ENCODE measurements around the gene GGTLC1.
"Not testable (repeated sequence)": the region's sequence is repeated elsewhere in the genome, so short reads cannot be mapped to it uniquely, and the experiment has no call there.

DNA sequence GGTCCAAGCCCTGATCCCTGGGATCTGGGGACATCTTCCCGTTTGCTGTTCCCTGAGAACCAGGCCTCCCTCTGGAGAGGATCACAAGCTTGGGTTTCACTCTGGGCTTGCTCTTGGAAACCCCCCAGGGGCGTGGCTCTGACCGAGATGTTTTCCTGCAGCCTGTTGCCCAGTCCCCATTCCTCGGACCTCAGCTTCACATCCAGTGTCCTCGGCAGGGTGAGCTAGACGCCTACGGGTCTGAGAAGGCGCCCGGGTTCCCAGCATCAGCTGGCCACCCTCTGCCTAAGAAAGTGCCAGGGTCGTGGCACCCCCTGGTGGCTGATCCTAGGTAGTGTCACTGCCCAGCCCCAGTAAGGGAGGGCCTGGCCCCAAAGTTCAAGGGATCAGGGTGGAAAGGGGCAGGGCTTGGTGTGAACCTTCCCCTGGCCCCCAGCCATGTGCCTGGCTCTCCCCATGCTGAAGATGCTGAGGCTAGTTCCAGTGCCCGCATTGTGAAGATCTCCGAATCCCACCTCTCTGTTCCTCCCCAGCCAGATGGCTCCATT lies 4.0 kb downstream of the GGTLC1 start:
- TF ChIP-seq, protein P1, sequence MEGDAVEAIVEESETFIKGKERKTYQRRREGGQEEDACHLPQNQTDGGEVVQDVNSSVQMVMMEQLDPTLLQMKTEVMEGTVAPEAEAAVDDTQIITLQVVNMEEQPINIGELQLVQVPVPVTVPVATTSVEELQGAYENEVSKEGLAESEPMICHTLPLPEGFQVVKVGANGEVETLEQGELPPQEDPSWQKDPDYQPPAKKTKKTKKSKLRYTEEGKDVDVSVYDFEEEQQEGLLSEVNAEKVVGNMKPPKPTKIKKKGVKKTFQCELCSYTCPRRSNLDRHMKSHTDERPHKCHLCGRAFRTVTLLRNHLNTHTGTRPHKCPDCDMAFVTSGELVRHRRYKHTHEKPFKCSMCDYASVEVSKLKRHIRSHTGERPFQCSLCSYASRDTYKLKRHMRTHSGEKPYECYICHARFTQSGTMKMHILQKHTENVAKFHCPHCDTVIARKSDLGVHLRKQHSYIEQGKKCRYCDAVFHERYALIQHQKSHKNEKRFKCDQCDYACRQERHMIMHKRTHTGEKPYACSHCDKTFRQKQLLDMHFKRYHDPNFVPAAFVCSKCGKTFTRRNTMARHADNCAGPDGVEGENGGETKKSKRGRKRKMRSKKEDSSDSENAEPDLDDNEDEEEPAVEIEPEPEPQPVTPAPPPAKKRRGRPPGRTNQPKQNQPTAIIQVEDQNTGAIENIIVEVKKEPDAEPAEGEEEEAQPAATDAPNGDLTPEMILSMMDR (conservative IDR thresholded peaks at IDR 0.05 in 1 of 2, IDR thresholded peaks at IDR 0.05 in 1 of 2; ENCODE audit: extremely low read depth in 1 of 2, insufficient read depth in 1 of 2, low read depth in 1 of 2, low read length in 2 of 2), result not testable (repeated sequence)
- not testable (repeated sequence) for TF ChIP-seq EZH2 (IDR thresholded peaks at IDR 0.05; ENCODE audit: borderline replicate concordance, low read length)
